ENCODE results near the gene CDK17. TPM values are rescaled to one million over a fixed set of nuclear protein-coding genes. Genes with fewer than 3 reads are reported as not detected.

Gene CDK17
- total and polyA plus RNA-seq, 5 donors from 2014 or later, result 21.6 to 120 (median 26.8) TPM

GRCh38 chr12:96258104-96258961, 141.9 kb downstream of the CDK17 start:
- no peak overlapping the region for H3K4me3 ChIP-seq (ENCODE audit: low read depth, low read length)
- Mint-ChIP-seq H3K4me1 (peaks cover 0 to 24% (median 6%) of the 10 kb centered on the region in 4 donors), H3K9me3 (no peaks in the 10 kb centered on the region), H3K36me3 (peaks cover 33% of the 10 kb centered on the region), H3K4me3 (no peak overlapping the region), H3K27me3 (no peaks in the 10 kb centered on the region), H3K27ac (no peak overlapping the region)
- peaks cover 53% of the 10 kb centered on the region for H3K36me3 ChIP-seq (ENCODE audit: control insufficient read depth, insufficient read depth, low read length)
- no peaks in the 10 kb centered on the region for H3K4me1 ChIP-seq (ENCODE audit: control insufficient read depth, insufficient read depth, low read length, poor library complexity, severe bottlenecking)
- H3K27ac ChIP-seq (ENCODE audit: insufficient read depth, low read length, poor library complexity, severe bottlenecking), result no peak overlapping the region
- H3K9me3 ChIP-seq (ENCODE audit: control insufficient read depth in 2 of 2, low read length in 2 of 2), result no peaks in the 10 kb centered on the region
- peak in 2 of 3 donors; percentile 14 to 16 for DNase-seq
- no peak for ATAC-seq (ENCODE audit: low read depth in 2 of 2)
- H3K27me3 ChIP-seq (ENCODE audit: control insufficient read depth, insufficient read depth, low read length), result no peaks in the 10 kb centered on the region

GRCh38 chr12:96257550-96258103, 142.6 kb downstream of the CDK17 start:
- Histone ChIP-seq H3K36me3 (ENCODE audit: control insufficient read depth, insufficient read depth, low read length) (peaks cover 48% of the 10 kb centered on the region), H3K27ac (ENCODE audit: insufficient read depth, low read length, poor library complexity, severe bottlenecking) (no peak overlapping the region), H3K4me1 (ENCODE audit: control insufficient read depth, insufficient read depth, low read length, poor library complexity, severe bottlenecking) (no peaks in the 10 kb centered on the region), H3K27me3 (ENCODE audit: control insufficient read depth, insufficient read depth, low read length) (no peaks in the 10 kb centered on the region), H3K9me3 (ENCODE audit: control insufficient read depth in 2 of 2, low read length in 2 of 2) (no peaks in the 10 kb centered on the region), H3K4me3 (ENCODE audit: low read depth, low read length) (peak overlapping the region; percentile 27)
- Mint-ChIP-seq H3K27me3 (no peaks in the 10 kb centered on the region), H3K4me3 (no peak overlapping the region), H3K9me3 (no peaks in the 10 kb centered on the region), H3K4me1 (peaks cover 0 to 25% (median 6%) of the 10 kb centered on the region in 4 donors), H3K36me3 (peaks cover 30% of the 10 kb centered on the region), H3K27ac (no peak overlapping the region)
- DNase-seq, result no peak
- ATAC-seq (ENCODE audit: low read depth in 2 of 2), result no peak

GRCh38 chr12:96256672-96257361, 143.4 kb downstream of the CDK17 start:
- H3K27ac ChIP-seq (ENCODE audit: insufficient read depth, low read length, poor library complexity, severe bottlenecking), result peak overlapping the region; percentile 41
- ATAC-seq (ENCODE audit: low read depth in 2 of 2) (peak in 1 of 2 donors; percentile 10), DNase-seq (no peak)
- Mint-ChIP-seq H3K27ac (no peak overlapping the region), H3K27me3 (no peaks in the 10 kb centered on the region), H3K4me1 (peaks cover 0 to 28% (median 12%) of the 10 kb centered on the region in 4 donors), H3K9me3 (no peaks in the 10 kb centered on the region), H3K36me3 (peaks cover 37% of the 10 kb centered on the region), H3K4me3 (no peak overlapping the region)
- H3K9me3 ChIP-seq (ENCODE audit: control insufficient read depth in 2 of 2, low read length in 2 of 2), result no peaks in the 10 kb centered on the region
- peaks cover 48% of the 10 kb centered on the region for H3K36me3 ChIP-seq (ENCODE audit: control insufficient read depth, insufficient read depth, low read length)
- no peaks in the 10 kb centered on the region for H3K27me3 ChIP-seq (ENCODE audit: control insufficient read depth, insufficient read depth, low read length)
- no peak overlapping the region for H3K4me3 ChIP-seq (ENCODE audit: low read depth, low read length)
- H3K4me1 ChIP-seq (ENCODE audit: control insufficient read depth, insufficient read depth, low read length, poor library complexity, severe bottlenecking), result no peaks in the 10 kb centered on the region

GRCh38 chr12:96255077-96255476, 145.2 kb downstream of the CDK17 start:
- Histone ChIP-seq H3K4me3 (ENCODE audit: low read depth, low read length) (no peak overlapping the region), H3K4me1 (ENCODE audit: control insufficient read depth, insufficient read depth, low read length, poor library complexity, severe bottlenecking) (peaks cover 4% of the 10 kb centered on the region), H3K27ac (ENCODE audit: insufficient read depth, low read length, poor library complexity, severe bottlenecking) (no peak overlapping the region), H3K36me3 (ENCODE audit: control insufficient read depth, insufficient read depth, low read length) (peaks cover 50% of the 10 kb centered on the region), H3K27me3 (ENCODE audit: control insufficient read depth, insufficient read depth, low read length) (no peaks in the 10 kb centered on the region), H3K9me3 (ENCODE audit: control insufficient read depth in 2 of 2, low read length in 2 of 2) (no peaks in the 10 kb centered on the region)
- peaks cover 34% of the 10 kb centered on the region for H3K36me3 Mint-ChIP-seq
- H3K27ac Mint-ChIP-seq, result peak overlapping the region in 1 of 3 donors; percentile 89
- peaks cover 0 to under 1% (median 0%) of the 10 kb centered on the region in 7 donors for H3K9me3 Mint-ChIP-seq
- DNase-seq, result no peak
- no peaks in the 10 kb centered on the region for H3K27me3 Mint-ChIP-seq
- ATAC-seq (ENCODE audit: low read depth in 2 of 2), result no peak
- H3K4me1 Mint-ChIP-seq, result peaks cover 12 to 36% (median 22%) of the 10 kb centered on the region in 4 donors
- peak overlapping the region in 1 of 4 donors; percentile 17 for H3K4me3 Mint-ChIP-seq

DNA sequence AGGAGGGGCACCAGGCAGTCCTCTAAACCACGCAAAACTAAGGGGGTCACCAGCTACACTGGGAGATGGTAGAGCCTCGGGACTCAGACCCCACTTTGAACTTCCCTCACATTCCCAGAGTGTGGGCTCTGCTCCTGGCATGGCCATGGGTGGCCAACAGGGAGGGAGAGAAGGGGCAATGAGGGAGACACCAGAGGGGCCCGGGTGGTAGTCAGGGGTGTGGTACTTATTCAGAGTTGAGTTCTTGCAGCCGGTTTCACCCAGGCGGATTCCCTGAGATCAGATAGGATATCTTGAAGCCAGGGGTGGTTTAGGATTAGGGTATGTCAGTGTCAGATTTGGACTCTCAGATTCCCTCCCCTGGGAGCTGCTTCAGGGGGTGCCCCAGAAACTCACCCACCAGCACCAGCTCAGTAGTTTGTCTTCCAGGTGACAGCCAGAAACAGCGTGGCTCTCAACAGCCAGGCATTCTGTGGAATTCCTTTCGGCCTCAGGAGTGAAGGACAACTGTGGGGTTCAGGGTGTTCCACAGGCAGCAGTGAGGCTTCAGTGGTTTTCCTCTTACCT, 150.0 kb downstream of the CDK17 start:
- Histone ChIP-seq H3K27me3 (ENCODE audit: control insufficient read depth, insufficient read depth, low read length) (no peaks in the 10 kb centered on the region), H3K36me3 (ENCODE audit: control insufficient read depth, insufficient read depth, low read length) (peaks cover 81% of the 10 kb centered on the region), H3K4me3 (ENCODE audit: low read depth, low read length) (no peak overlapping the region), H3K27ac (ENCODE audit: insufficient read depth, low read length, poor library complexity, severe bottlenecking) (no peak overlapping the region), H3K9me3 (ENCODE audit: control insufficient read depth in 2 of 2, low read length in 2 of 2) (no peaks in the 10 kb centered on the region), H3K4me1 (ENCODE audit: control insufficient read depth, insufficient read depth, low read length, poor library complexity, severe bottlenecking) (peaks cover 4% of the 10 kb centered on the region)
- Mint-ChIP-seq H3K27me3 (no peaks in the 10 kb centered on the region), H3K9me3 (peaks cover 0 to 2% (median 0%) of the 10 kb centered on the region in 7 donors), H3K36me3 (peaks cover 55% of the 10 kb centered on the region), H3K4me3 (peak overlapping the region in 1 of 4 donors; percentile 62), H3K27ac (peak overlapping the region in 2 of 3 donors; percentile 85 to 92), H3K4me1 (peaks cover 12 to 45% (median 38%) of the 10 kb centered on the region in 4 donors)
- ATAC-seq (ENCODE audit: low read depth in 2 of 2) (no peak), DNase-seq (no peak)

- peak overlapping the region in 2 of 4 donors; percentile 38 to 62 for H3K4me3 Mint-ChIP-seq
- DNase-seq (no peak), ATAC-seq (ENCODE audit: low read depth in 2 of 2) (no peak)
- Histone ChIP-seq H3K4me3 (ENCODE audit: low read depth, low read length) (no peak overlapping the region), H3K4me1 (ENCODE audit: control insufficient read depth, insufficient read depth, low read length, poor library complexity, severe bottlenecking) (peaks cover 4% of the 10 kb centered on the region), H3K27ac (ENCODE audit: insufficient read depth, low read length, poor library complexity, severe bottlenecking) (no peak overlapping the region), H3K27me3 (ENCODE audit: control insufficient read depth, insufficient read depth, low read length) (no peaks in the 10 kb centered on the region), H3K9me3 (ENCODE audit: control insufficient read depth in 2 of 2, low read length in 2 of 2) (no peaks in the 10 kb centered on the region), H3K36me3 (ENCODE audit: control insufficient read depth, insufficient read depth, low read length) (peaks cover 87% of the 10 kb centered on the region)
- peaks cover 0 to 2% (median 0%) of the 10 kb centered on the region in 7 donors for H3K9me3 Mint-ChIP-seq
- H3K27me3 Mint-ChIP-seq, result no peaks in the 10 kb centered on the region
- H3K4me1 Mint-ChIP-seq, result peaks cover 12 to 44% (median 37%) of the 10 kb centered on the region in 4 donors
- peaks cover 51% of the 10 kb centered on the region for H3K36me3 Mint-ChIP-seq
- H3K27ac Mint-ChIP-seq, result peak overlapping the region; percentile 85 to 92 (median 85)
These were observed 150.8 kb downstream of the CDK17 start for GRCh38 chr12:96249196-96250118.

All from CD4-positive, CD25-positive, alpha-beta regulatory T cell (primary cell).